Endothelial cell of umbilical vein (primary cell): ENCODE data around the gene GDNF.

Source experiments
- CTCF ChIP-seq, 2 donors: IDR thresholded peaks; 1 replicate in 1 of 2; 2 replicates in 1 of 2; pipeline ENCODE4 v1.5.1; 2011; ENCODE audit warnings: low read length in 2 of 2, mild to moderate bottlenecking in 2 of 2, moderate library complexity in 2 of 2, control low read depth in 1 of 2, inconsistent platforms in 1 of 2, low read depth in 1 of 2; ENCODE audit not compliant: insufficient read depth in 1 of 2; ENCODE audit errors: extremely low read depth in 1 of 2
- EZH2 ChIP-seq: IDR thresholded peaks from 2 replicates; pipeline ENCODE4 v1.6.1; 2012; ENCODE audit warnings: borderline replicate concordance, low read depth, mild to moderate bottlenecking, moderate library complexity, low read length, inconsistent platforms; ENCODE audit not compliant: severe bottlenecking
- FOS ChIP-seq: IDR thresholded peaks from 2 replicates; pipeline ENCODE4 v1.6.1; 2011; ENCODE audit warnings: mild to moderate bottlenecking, low read length, moderate library complexity, borderline replicate concordance; ENCODE audit not compliant: insufficient read depth
- GATA2 ChIP-seq: IDR thresholded peaks from 2 replicates; pipeline ENCODE4 v1.7.0; 2011; ENCODE audit warnings: low read depth, mild to moderate bottlenecking, moderate library complexity, mixed read lengths, low read length; ENCODE audit not compliant: insufficient read length, insufficient read depth
- JUN ChIP-seq: IDR thresholded peaks from 2 replicates; pipeline ENCODE4 v1.6.1; 2011; ENCODE audit warnings: borderline replicate concordance, low read depth; ENCODE audit not compliant: insufficient read length, insufficient read depth
- MAX ChIP-seq: IDR thresholded peaks from 2 replicates; pipeline ENCODE4 v1.6.1; 2011; ENCODE audit not compliant: insufficient read depth, insufficient read length
- MYC ChIP-seq: IDR thresholded peaks from one replicate; pipeline ENCODE4 v1.6.1; 2011; ENCODE audit warnings: mild to moderate bottlenecking, low read depth, low read length
- POLR2A ChIP-seq: IDR thresholded peaks from 2 replicates; pipeline ENCODE4 v1.6.1; 2012; ENCODE audit warnings: low read depth, mild to moderate bottlenecking, control low read depth, low read length
- POLR2AphosphoS5 ChIP-seq: IDR thresholded peaks from 2 replicates; pipeline ENCODE4 v1.6.1; 2012; ENCODE audit warnings: low read depth, mild to moderate bottlenecking, control low read depth, low read length, moderate library complexity; ENCODE audit not compliant: insufficient read depth

GRCh38 chr5:37774912-37775483, 64.8 kb downstream of the GDNF start:
- TF ChIP-seq CTCF (IDR thresholded peaks at IDR 0.05; ENCODE audit: extremely low read depth in 1 of 2, insufficient read depth in 1 of 2, low read depth in 1 of 2, low read length in 2 of 2) (peak; percentile 33 to 48), POLR2AphosphoS5 (no peak), POLR2A (no peak), EZH2 (no peak), MAX (no peak), FOS (no peak), MYC (no peak), JUN (no peak), GATA2 (no peak)
